Measurements from ENCODE around the gene MACROD2.

MACROD2 gene

DNA sequence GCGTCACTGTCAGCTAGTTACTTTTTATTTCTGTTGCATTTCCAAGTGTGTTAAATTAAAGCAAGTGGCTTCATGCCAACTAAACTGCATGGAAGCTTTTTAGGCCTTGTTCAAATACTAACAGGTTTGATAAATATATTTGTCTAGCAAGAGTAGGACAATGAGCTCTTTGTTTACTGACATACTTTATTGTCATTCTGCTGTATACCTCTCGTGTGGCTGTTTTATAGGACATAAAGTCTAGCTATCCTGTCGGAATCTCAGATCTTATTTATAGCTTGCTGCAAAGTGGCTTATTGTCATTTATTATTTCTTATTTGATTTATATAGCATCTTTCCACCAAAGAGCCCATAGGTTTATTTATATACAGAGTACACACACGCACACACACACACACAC is 1866.9 kb downstream of the MACROD2 start:
- DNase-seq = no peak

DNA sequence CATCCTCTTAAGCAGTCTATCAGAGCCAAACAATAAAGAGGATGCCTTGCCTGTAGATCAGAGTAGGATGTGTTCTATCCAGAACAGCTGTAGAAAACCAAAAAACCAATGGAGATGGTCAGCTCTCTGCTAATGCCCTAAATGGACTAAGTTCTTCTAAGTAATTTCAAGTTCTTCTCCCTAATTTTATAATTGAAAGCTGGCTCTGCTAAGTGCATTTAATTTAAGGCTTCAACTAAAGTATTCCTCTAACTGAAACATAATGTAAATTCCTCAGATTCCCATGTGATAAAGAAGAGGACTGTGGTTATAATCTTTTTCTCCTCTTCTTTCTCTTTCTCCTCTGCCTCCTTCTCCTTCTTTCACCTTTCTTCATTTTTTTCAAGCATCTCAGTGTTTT is 1868.4 kb downstream of the MACROD2 start:
- DNase-seq = no peak

DNA sequence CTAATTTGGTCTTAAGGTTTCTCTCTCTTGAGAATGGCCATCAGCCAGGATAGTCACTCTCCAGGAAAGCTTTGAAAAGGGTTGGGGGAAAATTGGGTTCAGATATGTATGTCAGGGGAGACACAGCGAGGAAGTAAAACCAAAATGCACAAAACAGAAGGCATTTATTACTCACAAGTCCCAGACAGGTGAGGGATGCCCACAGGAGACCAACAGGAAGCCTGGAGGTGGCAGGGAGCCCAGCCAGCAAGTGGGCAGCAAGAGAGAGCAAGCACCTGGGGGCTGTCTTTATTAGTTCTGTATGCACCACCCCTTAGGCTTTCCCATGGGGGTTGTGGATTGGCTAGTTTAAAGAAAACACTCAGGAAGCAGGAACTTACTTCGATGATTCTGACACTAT is 1870.2 kb downstream of the MACROD2 start:
- no peak for DNase-seq

DNA sequence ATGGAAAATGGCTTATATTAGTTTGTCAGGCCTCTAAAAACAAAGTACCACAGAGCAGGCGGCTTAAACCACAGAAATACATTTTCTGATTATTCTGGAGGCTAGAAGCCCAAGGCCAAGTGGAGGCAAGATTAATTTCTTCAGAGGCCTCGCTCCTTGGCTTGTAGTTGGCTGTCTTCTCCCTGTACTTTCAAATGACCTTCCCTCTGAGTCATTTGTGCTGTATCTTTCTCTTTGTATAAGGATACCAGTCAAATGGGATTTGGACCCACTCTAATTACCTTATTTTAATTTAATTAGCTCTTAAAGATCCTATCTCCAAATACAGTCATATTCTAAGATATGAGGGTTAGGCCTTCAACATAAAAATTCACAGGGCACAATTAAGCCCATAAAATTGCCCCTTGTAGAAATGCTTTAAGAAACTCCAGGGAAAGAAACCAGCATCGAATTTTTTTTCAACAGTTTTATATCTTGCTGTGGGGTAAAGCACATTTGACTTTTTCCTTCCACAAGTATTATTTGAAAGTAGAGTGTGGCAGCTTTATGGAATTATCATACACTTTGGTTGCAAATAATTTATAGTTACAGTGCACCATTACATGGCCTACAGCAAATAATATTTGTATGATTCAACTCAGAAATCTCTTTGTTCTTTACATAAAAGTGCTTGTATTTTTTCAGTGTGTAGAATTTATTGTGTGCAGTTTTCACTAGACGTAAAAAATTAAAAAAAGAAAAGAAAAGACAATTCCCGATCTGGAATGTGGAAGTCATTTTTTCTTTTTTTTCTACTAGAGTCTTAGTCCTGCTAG is 1871.8 kb downstream of the MACROD2 start:
- no peak for DNase-seq

DNA sequence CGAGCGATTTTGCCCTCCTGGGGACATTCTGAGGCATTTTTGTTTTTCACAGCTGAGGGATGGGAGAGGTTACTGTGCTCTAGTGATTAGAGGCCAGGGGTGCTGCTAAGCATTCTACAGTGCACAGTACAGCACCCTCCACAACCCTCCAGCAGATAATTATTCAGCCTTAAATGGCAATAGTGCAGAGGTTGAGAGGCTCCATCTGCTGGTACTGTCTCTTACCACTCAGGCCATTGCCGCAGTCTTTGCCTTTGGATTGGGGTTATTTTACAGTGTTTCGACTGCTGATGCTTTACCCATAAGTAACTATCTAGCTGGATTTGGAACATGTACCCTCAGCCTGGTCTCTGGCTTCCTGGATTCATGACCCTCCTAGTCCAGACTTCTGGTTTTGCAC is 1872.6 kb downstream of the MACROD2 start:
- no peak for DNase-seq

DNA sequence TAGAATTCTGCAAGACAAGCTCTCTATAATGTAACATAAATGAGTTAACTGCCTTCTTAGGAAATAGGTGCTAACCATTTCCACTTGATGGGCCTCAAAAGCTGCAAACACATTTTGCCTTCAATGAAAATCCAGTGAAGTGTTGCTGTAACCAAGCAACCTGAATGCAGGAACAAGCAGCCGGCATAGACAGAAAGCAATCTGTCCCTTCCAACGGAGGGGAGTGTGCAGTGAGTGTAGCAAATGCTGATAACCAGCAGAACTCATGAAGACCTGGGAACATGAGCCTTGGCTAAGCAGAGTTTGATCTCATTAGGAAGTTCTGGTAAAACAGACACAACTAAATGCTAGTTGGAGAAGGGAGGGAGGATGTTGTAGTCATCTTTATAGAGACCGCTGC is 1880.1 kb downstream of the MACROD2 start:
- no peak for DNase-seq

DNA sequence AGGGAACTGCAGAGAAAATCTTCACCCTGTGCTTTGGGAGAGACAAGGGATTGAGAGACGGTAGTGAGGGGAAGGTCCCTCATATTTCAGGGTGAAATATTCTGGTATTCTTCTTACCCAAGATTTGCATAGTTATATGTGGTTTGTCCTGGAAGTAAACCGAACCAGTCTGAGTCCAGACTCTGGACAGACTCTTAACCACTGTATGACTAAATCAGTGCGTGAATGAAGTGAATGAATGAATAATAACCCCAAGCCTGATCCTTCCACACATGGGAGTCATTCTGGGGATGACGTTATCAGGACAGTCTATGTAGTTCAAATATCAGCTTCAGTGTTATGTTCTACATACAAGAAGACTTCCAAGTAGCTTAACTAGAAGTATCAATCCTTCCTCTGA is 1887.2 kb downstream of the MACROD2 start:
- DNase-seq = no peak

DNA sequence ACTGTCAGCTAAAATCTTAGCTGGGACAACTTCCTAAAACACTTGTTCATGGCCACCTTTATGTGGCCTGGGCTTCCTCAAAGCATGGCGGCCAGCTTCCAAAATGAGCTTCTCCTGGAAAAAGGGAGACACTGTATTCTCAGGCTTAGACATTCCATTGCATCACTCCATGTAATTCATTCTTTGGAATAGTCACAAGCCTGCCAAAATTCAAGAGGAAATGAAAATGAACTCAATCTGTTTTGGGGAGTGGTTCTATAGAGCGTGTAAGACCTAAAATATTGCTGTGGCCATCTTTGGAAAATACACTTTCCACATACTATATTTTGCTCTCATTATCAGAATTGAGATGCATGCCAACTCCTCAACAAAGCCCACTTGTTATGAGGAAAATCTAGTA is 1890.9 kb downstream of the MACROD2 start:
- DNase-seq = no peak

DNA sequence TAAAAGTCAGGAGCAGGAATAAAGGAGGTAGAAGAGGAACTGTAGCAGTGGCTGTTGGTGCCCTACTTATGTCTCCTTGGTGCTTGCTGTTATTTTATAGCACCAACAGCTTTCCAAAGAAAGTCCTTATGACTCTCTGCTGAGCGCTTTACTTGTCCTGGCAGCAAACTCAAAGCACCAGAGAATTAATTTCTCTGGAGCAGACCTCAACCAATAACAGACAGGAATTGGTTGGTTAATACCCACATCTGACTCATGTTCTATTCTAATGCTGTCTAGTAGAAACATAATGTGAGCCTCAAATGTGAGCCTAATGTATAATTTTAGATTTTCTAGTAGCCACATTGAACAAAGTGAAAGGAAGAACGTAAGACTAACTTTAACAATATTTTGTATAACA is 1892.1 kb downstream of the MACROD2 start:
- no peak for DNase-seq

DNA sequence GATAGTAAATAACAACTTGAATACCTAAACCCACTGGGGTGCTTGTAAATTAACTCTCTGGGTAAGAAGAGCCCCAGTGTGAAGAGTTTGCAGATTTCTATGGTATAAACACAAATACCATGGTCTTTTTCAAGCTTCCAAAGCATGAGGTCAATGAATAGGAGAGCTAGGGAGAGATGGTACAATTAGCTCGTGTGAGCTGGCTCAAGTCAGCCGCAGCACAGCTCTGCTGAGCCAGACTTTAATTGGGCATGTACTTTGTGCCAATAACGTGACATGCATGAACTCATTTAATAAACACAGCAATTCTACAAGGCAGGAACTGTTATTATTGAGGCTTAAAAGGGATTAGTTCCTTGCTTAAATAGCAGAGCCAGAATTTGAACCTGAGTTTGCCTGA is 1893.7 kb downstream of the MACROD2 start:
- no peak for DNase-seq

DNA sequence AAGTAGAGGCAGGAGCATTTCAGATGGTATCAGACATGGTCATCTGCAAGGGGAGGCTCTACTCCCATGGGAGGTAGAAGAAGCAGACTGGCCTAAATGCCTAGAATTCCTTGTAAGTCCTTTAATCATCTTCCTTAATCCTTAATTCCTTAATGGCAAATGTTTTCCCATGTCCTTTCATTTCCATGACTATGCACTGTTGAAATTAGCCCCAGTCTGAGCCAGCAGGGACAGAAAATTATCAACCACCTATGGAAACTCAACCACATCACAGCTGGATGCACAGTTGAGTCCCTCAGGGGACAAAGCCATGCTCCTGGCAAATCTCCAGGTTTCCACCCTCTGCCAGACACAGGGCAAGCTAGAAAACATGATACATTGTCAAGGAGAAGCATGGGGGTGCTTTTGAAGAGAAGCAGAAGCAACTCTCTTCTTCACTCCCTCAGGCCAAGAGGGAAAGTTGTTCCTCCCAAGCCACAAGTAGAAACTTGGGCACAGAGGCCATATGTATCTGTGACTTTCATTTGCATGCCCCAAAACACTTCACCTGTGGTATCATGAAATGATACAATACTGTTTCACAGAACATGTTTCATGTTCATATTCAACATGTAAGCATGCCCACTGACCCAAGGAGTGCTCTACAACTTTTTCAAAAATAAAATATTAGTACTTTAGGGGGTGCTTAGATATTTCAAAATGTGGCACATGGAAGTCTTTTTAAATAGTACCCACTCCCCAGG is 1894.4 kb downstream of the MACROD2 start:
- DNase-seq = no peak

DNA sequence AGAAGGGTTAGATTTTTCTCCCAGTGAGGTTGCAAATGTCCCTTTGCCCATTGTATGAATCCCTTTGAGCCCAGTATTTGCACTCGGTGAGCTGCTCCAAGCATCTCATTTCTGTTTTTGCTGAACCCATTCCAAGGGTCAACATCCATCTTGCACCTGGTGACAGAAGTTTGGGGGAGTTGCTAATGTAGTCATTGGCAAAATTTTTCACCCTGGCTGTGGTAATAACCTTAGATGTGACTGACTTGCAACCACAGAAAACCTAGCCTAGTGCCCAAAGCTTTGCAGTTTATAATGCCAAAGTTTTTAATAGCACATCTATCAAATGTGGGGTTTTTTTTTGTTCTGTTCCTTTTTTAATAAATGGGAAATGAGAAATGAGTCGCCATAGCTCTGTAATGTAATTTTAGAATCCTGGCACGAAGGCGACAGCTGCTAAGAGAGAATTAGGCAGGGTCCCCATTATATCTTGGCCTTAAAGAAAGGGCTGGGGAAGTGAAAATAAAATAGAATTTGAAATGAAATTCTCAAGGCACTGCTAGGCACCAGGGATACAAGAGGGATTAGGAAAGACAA is 1895.2 kb downstream of the MACROD2 start:
- DNase-seq = no peak

DNA sequence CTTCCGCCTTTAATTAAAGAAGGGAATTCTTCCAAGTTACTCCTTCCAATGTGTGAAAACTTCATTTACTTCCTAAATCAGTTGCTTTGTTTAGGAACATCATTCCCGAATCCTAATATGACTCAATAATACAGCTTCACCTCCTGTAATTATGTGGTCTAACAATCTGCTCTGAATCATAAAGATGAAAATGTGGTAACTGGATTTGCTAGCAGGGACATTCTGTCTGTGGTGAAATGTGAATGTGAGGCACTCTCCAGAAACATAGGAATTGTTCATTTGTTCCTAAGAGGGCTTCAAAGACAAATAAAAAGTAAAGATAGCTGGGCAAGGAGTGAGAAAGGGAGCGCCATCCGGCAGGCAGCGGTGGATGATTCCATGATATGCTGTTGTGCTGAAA is 1899.8 kb downstream of the MACROD2 start:
- no peak for DNase-seq

DNA sequence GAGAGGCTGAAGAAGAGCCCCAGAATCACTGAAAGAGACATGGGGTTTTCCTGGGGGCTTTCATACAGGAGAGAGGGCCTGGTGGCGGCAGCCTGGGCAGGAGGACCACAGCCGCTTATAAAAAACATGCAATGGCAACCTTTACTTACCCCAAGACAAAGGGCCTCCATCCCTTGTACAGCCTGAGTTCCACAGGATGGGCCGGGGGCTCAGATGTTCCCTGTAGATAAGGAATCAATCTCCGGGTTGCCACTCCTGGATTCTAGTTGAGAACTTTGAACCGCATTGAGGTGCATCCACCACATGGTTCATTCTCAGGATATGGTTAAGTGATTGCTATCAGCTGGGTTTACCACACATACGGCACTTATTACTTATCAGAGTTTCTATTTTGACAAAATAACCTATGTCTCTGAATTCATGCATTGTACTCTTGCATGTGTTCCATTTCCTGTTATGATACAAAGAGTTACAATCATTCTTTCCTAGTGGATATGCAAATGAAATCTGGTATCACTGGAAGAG is 1900.3 kb downstream of the MACROD2 start:
- DNase-seq = no peak

DNA sequence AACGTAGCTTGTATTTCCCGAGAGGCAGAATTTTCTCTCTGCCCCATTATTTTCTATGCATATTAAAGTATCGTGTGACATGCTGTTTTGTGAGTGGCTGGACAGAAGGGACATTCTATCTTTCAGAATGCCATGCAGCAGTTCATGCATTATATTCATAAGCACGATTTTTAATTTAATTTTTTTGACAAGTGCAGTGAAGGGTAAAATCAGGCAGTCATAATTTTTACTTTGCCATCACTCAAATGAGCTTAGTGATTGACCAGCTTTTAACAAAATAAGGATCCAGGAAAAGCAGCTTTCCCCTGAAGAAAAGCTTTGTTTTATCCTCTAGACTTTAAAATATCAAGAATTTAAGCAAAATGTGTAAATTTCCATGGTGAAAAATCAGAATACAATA is 1904.7 kb downstream of the MACROD2 start:
- no peak for DNase-seq

DNA sequence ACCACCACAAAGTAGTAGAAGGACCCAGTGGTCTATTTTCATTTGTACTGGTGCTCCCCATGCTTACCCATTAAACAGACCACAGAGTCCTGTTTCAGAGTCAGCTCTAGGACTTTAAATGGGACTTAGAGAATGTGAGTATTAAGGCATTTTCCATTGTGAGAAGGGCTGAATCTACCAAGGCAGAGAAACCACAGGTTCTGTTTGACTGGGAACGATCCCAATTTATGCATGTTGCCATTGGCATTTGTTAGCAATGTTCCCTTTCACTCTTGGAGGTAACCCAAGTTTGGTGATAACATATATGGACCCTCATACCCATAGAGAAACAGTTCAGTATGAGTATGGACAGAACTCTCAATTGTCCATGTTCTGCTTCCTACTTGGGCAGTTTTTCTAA is 1905.1 kb downstream of the MACROD2 start:
- DNase-seq = no peak

DNA sequence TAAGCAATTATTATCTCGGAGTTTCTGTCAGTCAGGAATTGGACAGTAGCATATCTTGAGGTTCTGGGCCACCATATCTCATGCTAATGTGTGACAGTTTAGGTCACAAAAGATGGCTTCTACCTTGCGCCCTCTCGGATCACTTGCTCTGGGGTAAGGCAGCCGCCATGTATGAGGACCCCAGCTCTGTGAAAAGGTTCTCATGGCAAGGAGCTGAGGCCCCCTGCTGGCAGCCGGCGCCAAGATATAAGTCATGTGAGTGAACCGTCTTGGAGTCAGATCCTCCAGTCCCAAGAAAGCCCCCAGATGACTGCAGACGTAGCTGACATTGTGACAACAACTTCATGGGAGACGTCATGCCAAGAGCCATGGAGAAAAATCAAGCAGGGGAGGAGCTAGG is 1907.2 kb downstream of the MACROD2 start:
- DNase-seq = no peak

DNA sequence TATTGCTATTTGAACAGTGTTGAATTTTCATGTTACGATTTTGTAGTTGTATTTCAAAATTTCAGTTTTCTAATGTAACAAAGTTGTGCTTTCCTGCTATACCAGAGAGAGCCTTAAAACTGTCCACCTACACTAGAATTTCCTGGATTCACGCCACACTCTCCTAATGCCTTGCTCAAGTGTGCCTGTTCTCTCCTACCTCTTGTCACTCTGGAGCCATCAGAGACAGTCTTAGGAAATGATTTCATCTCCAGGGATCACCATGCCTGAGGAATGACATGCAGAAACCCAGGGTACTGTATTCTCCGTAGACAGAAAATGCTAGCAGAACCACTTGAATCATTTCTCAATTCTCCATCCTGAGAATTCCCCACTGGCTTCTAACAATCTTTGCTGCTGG is 1910.3 kb downstream of the MACROD2 start:
- DNase-seq = no peak

DNA sequence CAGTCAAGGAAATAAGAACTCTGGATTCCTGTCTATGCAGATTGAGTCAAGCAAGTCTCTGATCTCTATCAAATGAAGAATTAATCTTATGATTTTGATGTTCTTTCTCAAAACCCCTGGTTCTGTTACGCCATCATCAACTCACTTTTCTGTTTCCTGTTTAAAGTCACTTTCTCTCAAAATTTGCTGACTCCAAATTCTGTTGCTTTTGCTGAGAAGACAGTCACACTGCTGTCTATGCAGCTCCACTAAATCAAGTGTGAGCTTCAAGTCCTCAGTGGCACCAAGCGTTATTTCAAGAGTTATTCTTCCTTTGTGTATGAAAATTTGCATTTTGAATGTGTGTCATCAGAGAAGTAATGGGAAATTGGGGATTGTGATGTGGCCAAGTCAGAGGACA is 1914.7 kb downstream of the MACROD2 start:
- no peak for DNase-seq

DNA sequence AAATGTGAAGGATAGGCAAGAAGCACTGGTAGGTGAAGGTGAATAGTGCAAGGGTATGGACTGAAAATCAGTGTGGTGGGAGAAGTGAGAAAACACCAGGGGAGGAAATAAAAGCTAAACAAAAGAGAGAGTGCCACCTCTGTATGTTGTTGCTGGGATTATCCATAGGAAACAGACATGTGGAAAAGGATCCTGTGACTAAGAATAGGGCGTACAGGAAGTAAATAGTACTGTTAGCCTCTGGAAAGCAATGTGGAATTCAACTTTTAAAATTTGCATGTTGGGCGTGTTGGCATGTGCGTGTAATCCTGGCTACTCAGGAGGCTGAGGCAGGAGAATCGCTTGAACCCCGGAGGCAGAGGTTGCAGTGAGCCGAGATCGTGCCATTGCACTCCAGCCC is 1916.3 kb downstream of the MACROD2 start:
- DNase-seq = no peak

DNA sequence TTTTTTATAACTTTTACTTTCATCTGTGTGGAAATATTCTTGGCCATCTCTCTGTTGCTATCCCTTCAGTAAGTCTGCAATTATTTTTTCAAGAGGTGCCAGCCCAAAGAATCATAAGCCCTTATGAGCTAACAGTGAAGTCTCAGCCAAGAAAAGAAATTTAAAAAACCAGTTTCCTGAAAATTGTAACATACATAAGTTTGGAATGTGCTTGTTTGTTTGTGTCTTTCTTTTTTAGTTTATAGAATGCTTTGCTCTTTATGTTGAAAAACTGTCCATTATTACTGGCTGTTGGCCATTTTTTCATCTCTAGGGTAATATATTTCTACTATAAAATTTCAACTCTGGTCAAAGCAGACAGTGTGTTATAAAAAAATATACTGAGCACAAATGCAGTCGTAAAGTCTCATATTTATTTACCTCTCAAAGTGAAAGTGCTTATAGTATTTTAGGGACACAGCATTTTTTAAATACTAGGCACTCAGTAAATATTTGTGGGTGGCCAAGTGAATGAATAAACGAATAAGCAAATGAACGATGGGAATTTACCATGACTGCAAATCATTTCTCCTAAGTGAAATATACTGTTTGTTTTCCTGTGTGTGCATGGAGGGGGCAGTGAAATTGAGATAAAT is 1918.2 kb downstream of the MACROD2 start:
- no peak for DNase-seq

DNA sequence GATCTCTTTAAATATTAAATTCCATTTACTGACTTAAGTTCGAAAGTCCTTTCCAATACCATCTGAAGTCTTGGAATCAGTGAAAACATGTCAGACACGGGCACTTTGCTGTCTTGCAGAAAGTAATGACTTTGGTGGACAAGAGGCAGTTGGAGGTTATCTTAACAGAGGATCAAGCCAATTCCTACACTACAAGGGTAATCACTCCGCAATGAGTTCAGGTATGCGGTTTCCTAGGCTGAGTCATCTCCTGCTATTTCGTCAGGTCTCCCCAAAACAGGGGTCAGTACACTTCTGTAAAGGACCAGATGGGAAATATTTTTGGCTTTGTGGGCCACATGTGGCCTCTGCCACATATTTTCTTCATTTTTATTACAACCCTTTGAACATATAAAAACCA is 1921.3 kb downstream of the MACROD2 start:
- no peak for DNase-seq

DNA sequence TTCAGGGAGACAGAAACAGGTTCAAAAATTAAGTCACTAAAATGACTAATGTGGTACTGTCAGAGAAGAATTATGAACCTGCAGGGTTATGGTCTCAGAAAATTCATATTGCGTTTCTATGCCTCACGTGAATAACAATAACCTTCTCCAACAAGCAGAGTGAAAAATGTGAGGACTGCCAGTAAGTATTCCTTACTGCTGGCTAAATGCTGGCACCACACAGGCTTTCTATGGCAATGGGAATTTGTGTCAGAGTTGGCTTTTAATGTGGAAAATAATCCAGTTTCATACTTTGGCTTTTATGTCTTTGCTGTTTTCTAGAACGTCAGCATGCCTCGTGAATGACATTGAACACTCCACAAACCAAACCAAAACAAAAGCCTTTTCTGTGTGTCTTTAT is 1922.0 kb downstream of the MACROD2 start:
- DNase-seq = no peak

DNA sequence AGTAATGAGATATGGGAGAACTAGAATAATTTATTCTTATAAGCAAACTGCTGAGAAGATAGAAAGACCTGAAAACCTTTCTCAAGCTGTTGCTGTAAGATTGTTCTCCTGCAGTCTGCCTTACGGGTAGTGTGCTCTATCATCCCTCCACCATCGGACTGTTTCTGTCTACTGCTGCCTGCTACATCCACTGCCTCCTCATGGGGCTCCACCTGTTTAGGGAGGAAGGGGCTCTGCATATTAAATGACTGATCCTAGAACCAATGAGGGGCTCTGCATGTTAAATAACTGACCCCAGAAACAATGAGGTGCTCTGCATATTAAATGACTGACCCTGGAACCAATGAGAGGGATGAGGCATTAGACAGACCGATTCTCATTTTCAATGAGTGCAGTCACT is 1923.3 kb downstream of the MACROD2 start:
- no peak for DNase-seq
